Mammary epithelial cell (primary cell): ENCODE data around the gene PRKD1.

Experiments
- CTCF ChIP-seq, 2 donors: IDR thresholded peaks in 1 of 2; conservative IDR thresholded peaks in 1 of 2; 2 replicates each; pipeline ENCODE4 v1.5.1; 2011 to 2012; ENCODE audit warnings: inconsistent platforms in 2 of 2, low read length in 2 of 2, mild to moderate bottlenecking in 2 of 2, control low read depth in 1 of 2, low read depth in 1 of 2; ENCODE audit not compliant: insufficient read depth in 1 of 2; ENCODE audit errors: extremely low read depth in 1 of 2
- EZH2 ChIP-seq: IDR thresholded peaks from 2 replicates; pipeline ENCODE4 v1.6.1; 2012; ENCODE audit warnings: low read length, inconsistent platforms, borderline replicate concordance

- TF ChIP-seq EZH2, result no peak
- TF ChIP-seq CTCF (conservative IDR thresholded peaks at IDR 0.05 in 1 of 2, IDR thresholded peaks at IDR 0.05 in 1 of 2; ENCODE audit: extremely low read depth in 1 of 2, insufficient read depth in 1 of 2, low read depth in 1 of 2, low read length in 2 of 2), result no peak
Measured at GRCh38 chr14:29892327-29892726, 35.3 kb downstream of the PRKD1 start.
